WTC11 (cell line): ENCODE measurements around the gene FAM167B. TPM values are rescaled to one million over a fixed set of nuclear protein-coding genes. Genes with fewer than 3 reads are reported as not detected.

Experiments used
- ATAC-seq: fragments of 200-7000 bp; cut with Tn5 transposase; 2 replicates; pipeline ENCODE4 v1.10.0; 2021; ENCODE audit warnings: mild to moderate bottlenecking, moderate library complexity
- CTCF ChIA-PET: fragments of 300-600 bp; sonication (Branson Sonifier 250); formaldehyde crosslinking; loops from one replicate; lab custom pipeline; 2021; ENCODE audit warnings: antibody characterized with exemption; lab: Charles Lee
- POLR2A ChIA-PET: fragments of 350-600 bp; sonication (Branson Sonifier 250); formaldehyde crosslinking; loops from one replicate; lab custom pipeline; 2021; ENCODE audit warnings: antibody characterized with exemption; lab: Charles Lee
- DNase-seq: peaks from one replicate; pipeline ENCODE4 v3.0.0; 2021; ENCODE audit warnings: low spot score
- H3K27ac Mint-ChIP-seq: 2 replicates; pipeline ENCODE4 v1.8.0; 2021; ENCODE audit warnings: mixed read lengths
- H3K27me3 Mint-ChIP-seq: 2 replicates; pipeline ENCODE4 v1.8.0; 2021; ENCODE audit warnings: low read depth, mild to moderate bottlenecking, moderate library complexity, mixed read lengths
- H3K36me3 Mint-ChIP-seq: 2 replicates; pipeline ENCODE4 v1.8.0; 2021; ENCODE audit warnings: mixed read lengths
- H3K4me1 Mint-ChIP-seq: 2 replicates; pipeline ENCODE4 v1.8.0; 2022; ENCODE audit warnings: mixed read lengths
- H3K4me3 Mint-ChIP-seq: 2 replicates; pipeline ENCODE4 v1.8.0; 2021; ENCODE audit warnings: mild to moderate bottlenecking, moderate library complexity, mixed read lengths
- H3K9me3 Mint-ChIP-seq: 2 replicates; pipeline ENCODE4 v1.8.0; 2021; ENCODE audit warnings: mixed read lengths
- CREB1 ChIP-seq: sonication (generic); formaldehyde crosslinking; IDR thresholded peaks from 2 replicates; pipeline ENCODE4 v1.8.0; 2023; ENCODE audit warnings: mild to moderate bottlenecking, missing genetic modification reagents
- FOXK1 ChIP-seq: sonication (generic); formaldehyde crosslinking; IDR thresholded peaks from 2 replicates; pipeline ENCODE4 v1.8.0; 2022; ENCODE audit warnings: mild to moderate bottlenecking, moderate library complexity, missing genetic modification reagents
- GRHL2 ChIP-seq: fragments of 250-450 bp; sonication (Bioruptor Pico); IDR thresholded peaks from 2 replicates; pipeline ENCODE4 v1.8.0; 2022; ENCODE audit warnings: mild to moderate bottlenecking, moderate library complexity; ENCODE audit not compliant: insufficient replicate concordance, severe bottlenecking
- JUN ChIP-seq: sonication (generic); formaldehyde crosslinking; IDR thresholded peaks from 2 replicates; pipeline ENCODE4 v1.8.0; 2023; ENCODE audit warnings: mild to moderate bottlenecking, missing genetic modification reagents
- NFATC4 ChIP-seq: fragments of 250-450 bp; sonication (Bioruptor Pico); IDR thresholded peaks from 2 replicates; pipeline ENCODE4 v1.9.0; 2021; ENCODE audit warnings: mild to moderate bottlenecking
- RELA ChIP-seq: sonication (generic); formaldehyde crosslinking; IDR thresholded peaks from 2 replicates; pipeline ENCODE4 v1.8.1; 2022; ENCODE audit warnings: missing genetic modification reagents, mild to moderate bottlenecking, borderline replicate concordance
- SOX15 ChIP-seq: fragments of 250-450 bp; sonication (Bioruptor Pico); IDR thresholded peaks from 2 replicates; pipeline ENCODE4 v1.9.0; 2021; ENCODE audit warnings: mild to moderate bottlenecking
- SP1 ChIP-seq: sonication (generic); formaldehyde crosslinking; conservative IDR thresholded peaks from 2 replicates; pipeline ENCODE4 v1.8.1; 2022; ENCODE audit warnings: missing genetic modification reagents
- TEAD1 ChIP-seq: sonication (generic); formaldehyde crosslinking; IDR thresholded peaks from 2 replicates; pipeline ENCODE4 v1.8.0; 2022; ENCODE audit warnings: mild to moderate bottlenecking, missing genetic modification reagents
- TEAD4 ChIP-seq: sonication (generic); formaldehyde crosslinking; IDR thresholded peaks from 2 replicates; pipeline ENCODE4 v1.8.0; 2022; ENCODE audit warnings: mild to moderate bottlenecking, missing genetic modification reagents
- ZNF121 ChIP-seq: sonication (generic); formaldehyde crosslinking; IDR thresholded peaks from 2 replicates; pipeline ENCODE4 v1.8.0; 2023; ENCODE audit warnings: missing genetic modification reagents
- ZNF219 ChIP-seq: sonication (generic); formaldehyde crosslinking; IDR thresholded peaks from 2 replicates; pipeline ENCODE4 v1.8.0; 2023; ENCODE audit warnings: missing genetic modification reagents, mild to moderate bottlenecking, borderline replicate concordance
- ZNF263 ChIP-seq: sonication (generic); formaldehyde crosslinking; IDR thresholded peaks from 2 replicates; pipeline ENCODE4 v1.8.1; 2022; ENCODE audit warnings: low read depth, mild to moderate bottlenecking, moderate library complexity, missing genetic modification reagents
- ZNF317 ChIP-seq: sonication (generic); formaldehyde crosslinking; IDR thresholded peaks from 2 replicates; pipeline ENCODE4 v1.8.1; 2023; ENCODE audit warnings: low read depth, mild to moderate bottlenecking, moderate library complexity, missing genetic modification reagents, borderline replicate concordance
- ZNF396 ChIP-seq: fragments of 250-450 bp; sonication (Bioruptor Pico); IDR thresholded peaks from 2 replicates; pipeline ENCODE4 v1.8.0; 2021; ENCODE audit warnings: mild to moderate bottlenecking, moderate library complexity, borderline replicate concordance
- total RNA-seq: library from RNA; stranded (reverse); gene quantifications from 3 replicates; pipeline ENCODE4 v1.2.3, GENCODE V29; 2021
- TF ChIP-seq, protein P1 (sequence below): sonication (generic); formaldehyde crosslinking; IDR thresholded peaks from 2 replicates; pipeline ENCODE4 v1.8.1; 2023; ENCODE audit warnings: mild to moderate bottlenecking, missing genetic modification reagents
- TF ChIP-seq, protein P2 (sequence below): sonication (generic); formaldehyde crosslinking; IDR thresholded peaks from 2 replicates; pipeline ENCODE4 v1.8.1; 2022; ENCODE audit warnings: mild to moderate bottlenecking, missing genetic modification reagents, moderate library complexity, borderline replicate concordance
- TF ChIP-seq, protein P3 (sequence below): sonication (generic); formaldehyde crosslinking; IDR thresholded peaks from 2 replicates; pipeline ENCODE4 v1.8.0; 2022; ENCODE audit warnings: missing genetic modification reagents

The FAM167B gene
- total RNA-seq, 1 experiment from 2014 or later: 5.4 TPM

DNA sequence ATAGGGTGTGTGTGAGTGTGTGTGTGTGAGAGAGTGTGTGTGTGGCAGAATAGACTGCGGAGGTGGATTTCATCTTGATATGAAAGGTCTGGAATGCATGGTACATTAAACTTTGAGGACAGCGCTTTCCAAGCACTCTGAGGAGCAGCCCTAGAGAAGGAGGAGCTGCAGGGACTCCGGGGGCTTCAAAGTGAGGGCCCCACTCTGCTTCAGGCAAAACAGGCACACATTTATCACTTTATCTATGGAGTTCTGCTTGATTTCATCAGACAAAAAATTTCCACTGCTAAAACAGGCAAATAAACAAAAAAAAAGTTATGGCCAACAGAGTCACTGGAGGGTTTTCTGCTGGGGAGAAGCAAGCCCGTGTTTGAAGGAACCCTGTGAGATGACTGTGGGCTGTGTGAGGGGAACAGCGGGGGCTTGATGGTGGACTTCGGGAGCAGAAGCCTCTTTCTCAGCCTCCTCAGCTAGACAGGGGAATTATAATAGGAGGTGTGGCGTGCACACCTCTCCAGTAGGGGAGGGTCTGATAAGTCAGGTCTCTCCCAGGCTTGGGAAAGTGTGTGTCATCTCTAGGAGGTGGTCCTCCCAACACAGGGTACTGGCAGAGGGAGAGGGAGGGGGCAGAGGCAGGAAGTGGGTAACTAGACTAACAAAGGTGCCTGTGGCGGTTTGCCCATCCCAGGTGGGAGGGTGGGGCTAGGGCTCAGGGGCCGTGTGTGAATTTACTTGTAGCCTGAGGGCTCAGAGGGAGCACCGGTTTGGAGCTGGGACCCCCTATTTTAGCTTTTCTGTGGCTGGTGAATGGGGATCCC is 26.6 kb downstream of the FAM167B start:
- DNase-seq (peak; percentile 79), ATAC-seq (peak; percentile 95)
- Mint-ChIP-seq H3K27ac (peak overlapping the region; percentile 94), H3K9me3 (no peaks in the 10 kb centered on the region), H3K27me3 (no peaks in the 10 kb centered on the region), H3K4me1 (peaks cover 38% of the 10 kb centered on the region), H3K36me3 (peaks cover 10% of the 10 kb centered on the region), H3K4me3 (peak overlapping the region; percentile 67)
- no peak for TF ChIP-seq CREB1 (CRISPR knock-in tag)
- no peak for TF ChIP-seq ZNF396 (CRISPR knock-in tag)
- peak; percentile 50; the same call in 1 of the 2 replicates for TF ChIP-seq SP1 (CRISPR knock-in tag)
- no peak for TF ChIP-seq ZNF121 (CRISPR knock-in tag)
- TF ChIP-seq ZNF263 (CRISPR knock-in tag): peak; percentile 87; the same call in 1 of the 2 replicates
- TF ChIP-seq, protein P1, sequence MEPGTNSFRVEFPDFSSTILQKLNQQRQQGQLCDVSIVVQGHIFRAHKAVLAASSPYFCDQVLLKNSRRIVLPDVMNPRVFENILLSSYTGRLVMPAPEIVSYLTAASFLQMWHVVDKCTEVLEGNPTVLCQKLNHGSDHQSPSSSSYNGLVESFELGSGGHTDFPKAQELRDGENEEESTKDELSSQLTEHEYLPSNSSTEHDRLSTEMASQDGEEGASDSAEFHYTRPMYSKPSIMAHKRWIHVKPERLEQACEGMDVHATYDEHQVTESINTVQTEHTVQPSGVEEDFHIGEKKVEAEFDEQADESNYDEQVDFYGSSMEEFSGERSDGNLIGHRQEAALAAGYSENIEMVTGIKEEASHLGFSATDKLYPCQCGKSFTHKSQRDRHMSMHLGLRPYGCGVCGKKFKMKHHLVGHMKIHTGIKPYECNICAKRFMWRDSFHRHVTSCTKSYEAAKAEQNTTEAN: peak; percentile 93; the same call in 1 of the 2 replicates
- TF ChIP-seq TEAD1 (CRISPR knock-in tag): no peak
- POLR2A ChIA-PET: interaction anchor here (2.3 to 2.8 kb wide), 3 partner anchors 18 to 33 kb away, joined by 8 to 16 read pairs (median 16); partner anchors contain the start of gene HDAC1
- CTCF ChIA-PET: interaction anchor here (1.0 to 4.0 kb wide), 7 partner anchors 24 to 485 kb away, joined by 3 to 39 read pairs (median 5); no protein-coding TSS in a partner anchor

DNA sequence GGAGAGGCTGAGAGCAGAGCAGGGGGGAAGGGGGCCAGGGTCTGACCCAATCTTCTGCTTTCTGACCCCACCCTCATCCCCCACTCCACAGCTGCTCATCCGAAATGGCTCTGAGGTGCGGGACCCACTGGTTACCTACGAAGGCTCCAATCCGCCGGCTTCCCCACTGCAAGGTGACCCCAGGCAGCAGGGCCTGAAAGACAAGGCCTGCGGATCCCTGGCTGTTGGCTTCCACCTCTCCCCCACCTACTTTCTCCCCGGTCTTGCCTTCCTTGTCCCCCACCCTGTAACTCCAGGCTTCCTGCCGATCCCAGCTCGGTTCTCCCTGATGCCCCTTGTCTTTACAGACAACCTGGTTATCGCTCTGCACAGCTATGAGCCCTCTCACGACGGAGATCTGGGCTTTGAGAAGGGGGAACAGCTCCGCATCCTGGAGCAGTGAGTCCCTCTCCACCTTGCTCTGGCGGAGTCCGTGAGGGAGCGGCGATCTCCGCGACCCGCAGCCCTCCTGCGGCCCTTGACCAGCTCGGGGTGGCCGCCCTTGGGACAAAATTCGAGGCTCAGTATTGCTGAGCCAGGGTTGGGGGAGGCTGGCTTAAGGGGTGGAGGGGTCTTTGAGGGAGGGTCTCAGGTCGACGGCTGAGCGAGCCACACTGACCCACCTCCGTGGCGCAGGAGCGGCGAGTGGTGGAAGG is 27.8 kb downstream of the FAM167B start:
- ATAC-seq (peak; percentile 10), DNase-seq (peak; percentile 37)
- Mint-ChIP-seq H3K27me3 (no peaks in the 10 kb centered on the region), H3K9me3 (no peaks in the 10 kb centered on the region), H3K4me1 (peaks cover 38% of the 10 kb centered on the region), H3K4me3 (peak overlapping the region; percentile 67), H3K36me3 (peaks cover 21% of the 10 kb centered on the region)
- ChIA-PET POLR2A (interaction anchor here (1.1 to 2.8 kb wide), 4 partner anchors 17 to 34 kb away, joined by 7 to 16 read pairs (median 12); partner anchors contain the start of gene HDAC1), CTCF (interaction anchor here (0.6 to 4.0 kb wide), 9 partner anchors 12 to 486 kb away, joined by 3 to 39 read pairs (median 4); no protein-coding TSS in a partner anchor)
- TF ChIP-seq CREB1 (CRISPR knock-in tag) (no peak), GRHL2 (CRISPR knock-in tag) (no peak), JUN (CRISPR knock-in tag) (no peak), ZNF219 (CRISPR knock-in tag) (no peak), RELA (CRISPR knock-in tag) (no peak), NFATC4 (no peak), FOXK1 (CRISPR knock-in tag) (no peak), ZNF317 (CRISPR knock-in tag) (no peak), SOX15 (CRISPR knock-in tag) (no peak), ZNF263 (CRISPR knock-in tag) (no peak), TEAD4 (CRISPR knock-in tag) (no peak)
- TF ChIP-seq, protein P2, sequence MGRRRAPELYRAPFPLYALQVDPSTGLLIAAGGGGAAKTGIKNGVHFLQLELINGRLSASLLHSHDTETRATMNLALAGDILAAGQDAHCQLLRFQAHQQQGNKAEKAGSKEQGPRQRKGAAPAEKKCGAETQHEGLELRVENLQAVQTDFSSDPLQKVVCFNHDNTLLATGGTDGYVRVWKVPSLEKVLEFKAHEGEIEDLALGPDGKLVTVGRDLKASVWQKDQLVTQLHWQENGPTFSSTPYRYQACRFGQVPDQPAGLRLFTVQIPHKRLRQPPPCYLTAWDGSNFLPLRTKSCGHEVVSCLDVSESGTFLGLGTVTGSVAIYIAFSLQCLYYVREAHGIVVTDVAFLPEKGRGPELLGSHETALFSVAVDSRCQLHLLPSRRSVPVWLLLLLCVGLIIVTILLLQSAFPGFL (CRISPR knock-in tag): no peak
- TF ChIP-seq, protein P3, sequence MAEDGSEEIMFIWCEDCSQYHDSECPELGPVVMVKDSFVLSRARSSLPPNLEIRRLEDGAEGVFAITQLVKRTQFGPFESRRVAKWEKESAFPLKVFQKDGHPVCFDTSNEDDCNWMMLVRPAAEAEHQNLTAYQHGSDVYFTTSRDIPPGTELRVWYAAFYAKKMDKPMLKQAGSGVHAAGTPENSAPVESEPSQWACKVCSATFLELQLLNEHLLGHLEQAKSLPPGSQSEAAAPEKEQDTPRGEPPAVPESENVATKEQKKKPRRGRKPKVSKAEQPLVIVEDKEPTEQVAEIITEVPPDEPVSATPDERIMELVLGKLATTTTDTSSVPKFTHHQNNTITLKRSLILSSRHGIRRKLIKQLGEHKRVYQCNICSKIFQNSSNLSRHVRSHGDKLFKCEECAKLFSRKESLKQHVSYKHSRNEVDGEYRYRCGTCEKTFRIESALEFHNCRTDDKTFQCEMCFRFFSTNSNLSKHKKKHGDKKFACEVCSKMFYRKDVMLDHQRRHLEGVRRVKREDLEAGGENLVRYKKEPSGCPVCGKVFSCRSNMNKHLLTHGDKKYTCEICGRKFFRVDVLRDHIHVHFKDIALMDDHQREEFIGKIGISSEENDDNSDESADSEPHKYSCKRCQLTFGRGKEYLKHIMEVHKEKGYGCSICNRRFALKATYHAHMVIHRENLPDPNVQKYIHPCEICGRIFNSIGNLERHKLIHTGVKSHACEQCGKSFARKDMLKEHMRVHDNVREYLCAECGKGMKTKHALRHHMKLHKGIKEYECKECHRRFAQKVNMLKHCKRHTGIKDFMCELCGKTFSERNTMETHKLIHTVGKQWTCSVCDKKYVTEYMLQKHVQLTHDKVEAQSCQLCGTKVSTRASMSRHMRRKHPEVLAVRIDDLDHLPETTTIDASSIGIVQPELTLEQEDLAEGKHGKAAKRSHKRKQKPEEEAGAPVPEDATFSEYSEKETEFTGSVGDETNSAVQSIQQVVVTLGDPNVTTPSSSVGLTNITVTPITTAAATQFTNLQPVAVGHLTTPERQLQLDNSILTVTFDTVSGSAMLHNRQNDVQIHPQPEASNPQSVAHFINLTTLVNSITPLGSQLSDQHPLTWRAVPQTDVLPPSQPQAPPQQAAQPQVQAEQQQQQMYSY: no peak
- TF ChIP-seq, all 79 proteins: peak for 0
- peak overlapping the region; percentile 94 for H3K27ac Mint-ChIP-seq
